Measurements from ENCODE around the gene ZSCAN9. TPM values are rescaled to one million over a fixed set of nuclear protein-coding genes. Genes with fewer than 3 reads are reported as not detected.

ZSCAN9 gene
- total and polyA plus RNA-seq, 9 of the 15 experiments (the other 6 are each of a cell fraction or from before 2014, with no cell fraction given): 18.8 to 48.9 (median 28.7) TPM

GRCh38 chr6:28218312-28219248 lies 6.5 kb upstream of the ZSCAN9 start (continued):
- TF ChIP-seq ZBTB40 (IDR thresholded peaks at IDR 0.05): peak; percentile 93
- no peak for TF ChIP-seq ZBTB40 (CRISPR knock-in tag; IDR thresholded peaks at IDR 0.05)
- peak; percentile 96 to 99 for TF ChIP-seq E2F6 (IDR thresholded peaks at IDR 0.05; ENCODE audit: borderline replicate concordance in 1 of 2, extremely low read depth in 1 of 2, insufficient read depth in 1 of 2, insufficient read length in 1 of 2, low read depth in 1 of 2, low read length in 1 of 2, poor library complexity in 1 of 2, severe bottlenecking in 1 of 2)
- 0 out of 2 replicates have a peak, but pooled peaks have one; percentile 58 for TF ChIP-seq FOXP1 (CRISPR knock-in tag; IDR thresholded peaks at IDR 0.05)
- no peak for TF ChIP-seq SIX5 (IDR thresholded peaks at IDR 0.05; ENCODE audit: borderline replicate concordance in 1 of 2, insufficient read depth in 1 of 2, low read depth in 1 of 2, low read length in 2 of 2)

All from K562 (cell line).